Neutrophil (primary cell): ENCODE results near the gene PACSIN1.

Experiments
- H3K27ac ChIP-seq: fragments of 200-600 bp; sonication (generic); 2 replicates; pipeline ENCODE4 v1.5.1; 2016; ENCODE audit warnings: mild to moderate bottlenecking, moderate library complexity
- H3K27me3 ChIP-seq: fragments of 200-600 bp; sonication (generic); 2 replicates; pipeline ENCODE4 v1.6.0; 2016; ENCODE audit warnings: mild to moderate bottlenecking
- H3K36me3 ChIP-seq: fragments of 200-600 bp; sonication (generic); 2 replicates; pipeline ENCODE4 v1.5.1; 2017
- H3K4me1 ChIP-seq, 2 experiments: fragments of 200-600 bp in 1 of 2; sonication (generic) in 1 of 2; 1 replicate in 1 of 2; 2 replicates in 1 of 2; pipeline versions ENCODE4 v1.5.1 to v1.6.1; 2013 to 2016; ENCODE audit warnings: low read depth in 1 of 2, low read length in 1 of 2, mild to moderate bottlenecking in 1 of 2, moderate library complexity in 1 of 2; ENCODE audit not compliant: control insufficient read depth in 1 of 2, insufficient read depth in 1 of 2
- H3K4me3 ChIP-seq, 2 experiments: fragments of 200-600 bp in 1 of 2; sonication (generic) in 1 of 2; 1 replicate in 1 of 2; 2 replicates in 1 of 2; pipeline ENCODE4 v1.5.1; 2013 to 2016; ENCODE audit warnings: low read depth in 1 of 2, low read length in 1 of 2, mild to moderate bottlenecking in 1 of 2, moderate library complexity in 1 of 2
- H3K9me3 ChIP-seq: fragments of 200-600 bp; sonication (generic); 2 replicates; pipeline ENCODE4 v1.5.1; 2016
- CTCF ChIP-seq: fragments of 200-600 bp; sonication (generic); IDR thresholded peaks from 2 replicates; pipeline ENCODE4 v1.5.1; 2016; ENCODE audit warnings: antibody characterized with exemption

Gene PACSIN1

GRCh38 chr6:34547701-34548644 lies 82.1 kb downstream of the PACSIN1 start:
- Histone ChIP-seq H3K36me3 (no peaks in the 10 kb centered on the region), H3K4me3 (no peak overlapping the region), H3K9me3 (no peaks in the 10 kb centered on the region), H3K27ac (no peak overlapping the region), H3K4me1 (no peaks in the 10 kb centered on the region), H3K27me3 (no peaks in the 10 kb centered on the region)
- no peak for TF ChIP-seq CTCF

DNA sequence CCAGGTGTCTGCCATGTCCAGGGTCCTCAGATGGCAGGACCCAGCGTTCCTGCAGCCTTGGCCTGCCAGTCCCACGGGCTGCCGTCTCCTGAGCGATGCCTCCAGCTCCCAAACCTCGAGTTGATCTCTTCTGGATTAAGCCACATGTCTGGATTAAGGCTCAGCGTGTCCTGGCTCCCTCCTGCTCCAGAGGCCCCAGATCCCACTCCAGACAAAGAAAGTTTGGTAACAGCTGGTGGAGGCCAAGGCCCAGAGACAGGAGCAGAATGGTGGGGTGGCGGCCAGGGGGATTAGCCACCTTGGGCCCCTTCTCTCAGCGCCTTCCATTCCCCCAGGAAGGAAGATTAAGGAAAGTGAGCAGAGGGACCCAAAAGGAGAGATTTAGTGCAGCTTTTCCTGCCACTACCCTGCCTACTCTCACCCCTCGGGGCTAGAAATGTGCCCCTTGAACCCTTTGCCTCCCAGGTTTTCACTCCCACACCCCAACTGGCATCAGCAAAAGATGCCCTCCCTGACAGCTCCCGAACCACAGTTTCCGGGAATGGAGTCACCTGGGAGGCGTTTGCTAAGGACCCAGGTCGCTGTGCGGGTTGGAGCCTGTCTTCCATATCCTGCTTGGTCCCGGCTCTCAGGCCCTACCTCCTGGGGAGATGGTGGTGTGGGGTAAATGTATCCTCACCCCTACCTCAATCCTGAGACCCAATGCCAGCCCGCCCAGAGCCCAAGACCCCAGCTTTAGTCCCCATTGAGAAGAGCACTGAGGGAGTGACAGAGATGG lies 83.3 kb downstream of the PACSIN1 start:
- Histone ChIP-seq H3K4me3 (no peak overlapping the region), H3K9me3 (no peaks in the 10 kb centered on the region), H3K4me1 (no peaks in the 10 kb centered on the region), H3K27me3 (peaks cover 9% of the 10 kb centered on the region), H3K27ac (no peak overlapping the region), H3K36me3 (no peaks in the 10 kb centered on the region)
- TF ChIP-seq CTCF = no peak

- Histone ChIP-seq H3K4me3 (no peak overlapping the region), H3K27me3 (peaks cover 9% of the 10 kb centered on the region), H3K4me1 (no peaks in the 10 kb centered on the region), H3K36me3 (no peaks in the 10 kb centered on the region), H3K9me3 (no peaks in the 10 kb centered on the region), H3K27ac (no peak overlapping the region)
- TF ChIP-seq CTCF = no peak
Measured at GRCh38 chr6:34549804-34550202, 83.9 kb downstream of the PACSIN1 start.

DNA sequence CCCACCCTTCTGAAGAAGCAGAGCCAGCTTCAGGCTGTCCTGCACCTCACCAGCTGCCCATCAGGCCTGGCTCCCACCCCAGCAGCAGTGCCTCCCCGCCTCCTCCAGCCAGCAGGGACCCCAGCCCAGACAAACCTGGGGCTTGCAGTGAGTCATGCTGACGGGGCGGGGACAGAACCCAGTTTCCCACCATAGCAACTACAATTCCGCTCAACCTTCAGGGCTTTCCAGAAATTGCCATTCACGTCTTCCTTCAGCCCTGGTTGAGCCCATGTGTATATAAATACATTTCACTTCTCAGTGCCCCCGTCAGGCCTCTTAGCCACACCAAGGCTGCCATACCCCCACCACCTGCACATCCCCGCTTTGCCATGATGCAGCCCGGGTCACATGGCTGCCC lies 85.8 kb downstream of the PACSIN1 start:
- Histone ChIP-seq H3K4me3 (no peak overlapping the region), H3K9me3 (no peaks in the 10 kb centered on the region), H3K36me3 (no peaks in the 10 kb centered on the region), H3K27me3 (peaks cover 9% of the 10 kb centered on the region), H3K4me1 (no peaks in the 10 kb centered on the region), H3K27ac (no peak overlapping the region)
- TF ChIP-seq CTCF = no peak

DNA sequence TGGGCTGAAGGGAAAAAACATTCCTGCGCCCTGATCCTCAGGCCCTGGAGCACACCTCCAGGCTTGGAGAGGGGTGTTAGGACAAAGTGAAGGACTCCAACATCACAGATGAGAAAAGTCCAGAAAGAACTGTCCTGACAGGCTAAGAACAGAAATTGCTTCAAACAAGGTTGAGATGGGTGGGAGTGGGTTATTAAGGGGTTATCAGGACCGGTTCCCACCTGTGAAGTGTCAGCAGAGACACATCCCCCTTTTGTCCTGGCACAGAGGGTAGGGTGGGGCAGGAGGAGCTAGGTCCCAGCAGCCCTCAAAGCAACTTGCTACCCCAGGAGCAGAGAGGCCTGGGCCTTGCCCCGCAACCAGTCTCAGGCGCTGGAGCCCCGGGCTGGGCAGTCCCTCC lies 86.7 kb downstream of the PACSIN1 start:
- H3K4me3 ChIP-seq = no peak overlapping the region
- no peak overlapping the region for H3K27ac ChIP-seq
- no peaks in the 10 kb centered on the region for H3K36me3 ChIP-seq
- no peaks in the 10 kb centered on the region for H3K9me3 ChIP-seq
- H3K27me3 ChIP-seq = peaks cover 9% of the 10 kb centered on the region
- no peaks in the 10 kb centered on the region for H3K4me1 ChIP-seq
- TF ChIP-seq CTCF = no peak
